ENCODE measurements around the gene OR4K5.

OR4K5 gene

GRCh38 chr14:19920021-19920657 lies at the start of gene OR4K5:
TSS of gene OR4K5 (plus strand) at chr14:19920607. CDS start at chr14:19920607, 0 bp downstream.
- Histone ChIP-seq H3K9me3 (ENCODE audit: control insufficient read depth in 1 of 2, low read length in 2 of 2) (no peaks in the 10 kb centered on the region), H3K9ac (ENCODE audit: low read depth in 1 of 2, low read length in 2 of 2) (no peak within 1 kb of the TSS), H3K27ac (ENCODE audit: low read depth, low read length) (no peak within 1 kb of the TSS), H3K36me3 (ENCODE audit: control insufficient read depth in 1 of 2, insufficient read depth in 2 of 2, low read length in 2 of 2) (no peaks in the 10 kb centered on the region), H3K27me3 (ENCODE audit: control insufficient read depth in 1 of 2, insufficient read depth in 2 of 2, low read length in 2 of 2) (no peaks in the 10 kb centered on the region), H3K4me1 (ENCODE audit: control insufficient read depth in 1 of 2, insufficient read depth in 2 of 2, low read length in 2 of 2) (no peaks in the 10 kb centered on the region), H3K4me3 (ENCODE audit: low read depth in 1 of 2, low read length in 2 of 2) (no peak within 1 kb of the TSS)

- H3K27me3 ChIP-seq (ENCODE audit: control insufficient read depth in 1 of 2, insufficient read depth in 2 of 2, low read length in 2 of 2), result no peaks in the 10 kb centered on the region
- no peak overlapping the region for H3K4me3 ChIP-seq (ENCODE audit: low read depth in 1 of 2, low read length in 2 of 2)
- H3K9ac ChIP-seq (ENCODE audit: low read depth in 1 of 2, low read length in 2 of 2), result no peak overlapping the region
- H3K36me3 ChIP-seq (ENCODE audit: control insufficient read depth in 1 of 2, insufficient read depth in 2 of 2, low read length in 2 of 2), result no peaks in the 10 kb centered on the region
- no peak overlapping the region for H3K27ac ChIP-seq (ENCODE audit: low read depth, low read length)
- no peaks in the 10 kb centered on the region for H3K4me1 ChIP-seq (ENCODE audit: control insufficient read depth in 1 of 2, insufficient read depth in 2 of 2, low read length in 2 of 2)
- H3K9me3 ChIP-seq (ENCODE audit: control insufficient read depth in 1 of 2, low read length in 2 of 2), result peaks cover 5 to 9% of the 10 kb centered on the region in 2 donors
These were observed 47.2 kb upstream of the OR4K5 start for GRCh38 chr14:19873178-19873577.

- Histone ChIP-seq H3K4me3 (ENCODE audit: low read depth in 1 of 2, low read length in 2 of 2) (no peak within 1 kb of the TSS), H3K36me3 (ENCODE audit: control insufficient read depth in 1 of 2, insufficient read depth in 2 of 2, low read length in 2 of 2) (no peaks in the 10 kb centered on the region), H3K27ac (ENCODE audit: low read depth, low read length) (no peak within 1 kb of the TSS), H3K9me3 (ENCODE audit: control insufficient read depth in 1 of 2, low read length in 2 of 2) (no peaks in the 10 kb centered on the region), H3K4me1 (ENCODE audit: control insufficient read depth in 1 of 2, insufficient read depth in 2 of 2, low read length in 2 of 2) (no peaks in the 10 kb centered on the region), H3K27me3 (ENCODE audit: control insufficient read depth in 1 of 2, insufficient read depth in 2 of 2, low read length in 2 of 2) (no peaks in the 10 kb centered on the region), H3K9ac (ENCODE audit: low read depth in 1 of 2, low read length in 2 of 2) (no peak within 1 kb of the TSS)
These were observed 45.6 kb upstream of the OR4K5 start, which contains the start of gene OR4K2 for GRCh38 chr14:19874842-19875241. TSS of gene OR4K2 (plus strand) at chr14:19875142. CDS start at chr14:19876268, 1,126 bp downstream.

- H3K36me3 ChIP-seq (ENCODE audit: control insufficient read depth in 1 of 2, insufficient read depth in 2 of 2, low read length in 2 of 2), result no peaks in the 10 kb centered on the region
- no peaks in the 10 kb centered on the region for H3K4me1 ChIP-seq (ENCODE audit: control insufficient read depth in 1 of 2, insufficient read depth in 2 of 2, low read length in 2 of 2)
- H3K27ac ChIP-seq (ENCODE audit: low read depth, low read length), result no peak overlapping the region
- H3K9ac ChIP-seq (ENCODE audit: low read depth in 1 of 2, low read length in 2 of 2), result no peak overlapping the region
- H3K9me3 ChIP-seq (ENCODE audit: control insufficient read depth in 1 of 2, low read length in 2 of 2), result no peaks in the 10 kb centered on the region
- no peak overlapping the region for H3K4me3 ChIP-seq (ENCODE audit: low read depth in 1 of 2, low read length in 2 of 2)
- H3K27me3 ChIP-seq (ENCODE audit: control insufficient read depth in 1 of 2, insufficient read depth in 2 of 2, low read length in 2 of 2), result no peaks in the 10 kb centered on the region
These were observed 42.3 kb upstream of the OR4K5 start for GRCh38 chr14:19878029-19878642.

GRCh38 chr14:19895282-19895681 lies 25.1 kb upstream of the OR4K5 start:
- H3K9me3 ChIP-seq (ENCODE audit: control insufficient read depth in 1 of 2, low read length in 2 of 2), result peaks cover 25 to 44% of the 10 kb centered on the region in 2 donors
- no peak overlapping the region for H3K27ac ChIP-seq (ENCODE audit: low read depth, low read length)
- H3K9ac ChIP-seq (ENCODE audit: low read depth in 1 of 2, low read length in 2 of 2), result no peak overlapping the region
- H3K4me1 ChIP-seq (ENCODE audit: control insufficient read depth in 1 of 2, insufficient read depth in 2 of 2, low read length in 2 of 2), result no peaks in the 10 kb centered on the region
- H3K4me3 ChIP-seq (ENCODE audit: low read depth in 1 of 2, low read length in 2 of 2), result no peak overlapping the region
- no peaks in the 10 kb centered on the region for H3K36me3 ChIP-seq (ENCODE audit: control insufficient read depth in 1 of 2, insufficient read depth in 2 of 2, low read length in 2 of 2)
- H3K27me3 ChIP-seq (ENCODE audit: control insufficient read depth in 1 of 2, insufficient read depth in 2 of 2, low read length in 2 of 2), result no peaks in the 10 kb centered on the region

GRCh38 chr14:19900999-19901398 lies 19.4 kb upstream of the OR4K5 start:
- H3K36me3 ChIP-seq (ENCODE audit: control insufficient read depth in 1 of 2, insufficient read depth in 2 of 2, low read length in 2 of 2), result no peaks in the 10 kb centered on the region
- peaks cover 6 to 22% of the 10 kb centered on the region in 2 donors for H3K9me3 ChIP-seq (ENCODE audit: control insufficient read depth in 1 of 2, low read length in 2 of 2)
- no peak overlapping the region for H3K27ac ChIP-seq (ENCODE audit: low read depth, low read length)
- no peak overlapping the region for H3K9ac ChIP-seq (ENCODE audit: low read depth in 1 of 2, low read length in 2 of 2)
- no peaks in the 10 kb centered on the region for H3K4me1 ChIP-seq (ENCODE audit: control insufficient read depth in 1 of 2, insufficient read depth in 2 of 2, low read length in 2 of 2)
- no peaks in the 10 kb centered on the region for H3K27me3 ChIP-seq (ENCODE audit: control insufficient read depth in 1 of 2, insufficient read depth in 2 of 2, low read length in 2 of 2)
- H3K4me3 ChIP-seq (ENCODE audit: low read depth in 1 of 2, low read length in 2 of 2), result no peak overlapping the region

- no peaks in the 10 kb centered on the region for H3K27me3 ChIP-seq (ENCODE audit: control insufficient read depth in 1 of 2, insufficient read depth in 2 of 2, low read length in 2 of 2)
- peaks cover 6 to 13% of the 10 kb centered on the region in 2 donors for H3K9me3 ChIP-seq (ENCODE audit: control insufficient read depth in 1 of 2, low read length in 2 of 2)
- no peak overlapping the region for H3K27ac ChIP-seq (ENCODE audit: low read depth, low read length)
- no peak overlapping the region for H3K4me3 ChIP-seq (ENCODE audit: low read depth in 1 of 2, low read length in 2 of 2)
- H3K9ac ChIP-seq (ENCODE audit: low read depth in 1 of 2, low read length in 2 of 2), result no peak overlapping the region
- H3K36me3 ChIP-seq (ENCODE audit: control insufficient read depth in 1 of 2, insufficient read depth in 2 of 2, low read length in 2 of 2), result no peaks in the 10 kb centered on the region
- H3K4me1 ChIP-seq (ENCODE audit: control insufficient read depth in 1 of 2, insufficient read depth in 2 of 2, low read length in 2 of 2), result no peaks in the 10 kb centered on the region
These were observed 18.0 kb upstream of the OR4K5 start for GRCh38 chr14:19902409-19902808.

GRCh38 chr14:19906665-19907064 lies 13.7 kb upstream of the OR4K5 start:
- Histone ChIP-seq H3K4me3 (ENCODE audit: low read depth in 1 of 2, low read length in 2 of 2) (no peak overlapping the region), H3K27me3 (ENCODE audit: control insufficient read depth in 1 of 2, insufficient read depth in 2 of 2, low read length in 2 of 2) (no peaks in the 10 kb centered on the region), H3K9ac (ENCODE audit: low read depth in 1 of 2, low read length in 2 of 2) (no peak overlapping the region), H3K9me3 (ENCODE audit: control insufficient read depth in 1 of 2, low read length in 2 of 2) (peaks cover 0 to under 1% of the 10 kb centered on the region in 2 donors), H3K36me3 (ENCODE audit: control insufficient read depth in 1 of 2, insufficient read depth in 2 of 2, low read length in 2 of 2) (no peaks in the 10 kb centered on the region), H3K27ac (ENCODE audit: low read depth, low read length) (no peak overlapping the region), H3K4me1 (ENCODE audit: control insufficient read depth in 1 of 2, insufficient read depth in 2 of 2, low read length in 2 of 2) (no peaks in the 10 kb centered on the region)

- H3K36me3 ChIP-seq (ENCODE audit: control insufficient read depth in 1 of 2, insufficient read depth in 2 of 2, low read length in 2 of 2), result no peaks in the 10 kb centered on the region
- H3K9ac ChIP-seq (ENCODE audit: low read depth in 1 of 2, low read length in 2 of 2), result no peak overlapping the region
- H3K27me3 ChIP-seq (ENCODE audit: control insufficient read depth in 1 of 2, insufficient read depth in 2 of 2, low read length in 2 of 2), result no peaks in the 10 kb centered on the region
- H3K4me3 ChIP-seq (ENCODE audit: low read depth in 1 of 2, low read length in 2 of 2), result no peak overlapping the region
- no peak overlapping the region for H3K27ac ChIP-seq (ENCODE audit: low read depth, low read length)
- H3K4me1 ChIP-seq (ENCODE audit: control insufficient read depth in 1 of 2, insufficient read depth in 2 of 2, low read length in 2 of 2), result no peaks in the 10 kb centered on the region
- no peaks in the 10 kb centered on the region for H3K9me3 ChIP-seq (ENCODE audit: control insufficient read depth in 1 of 2, low read length in 2 of 2)
These were observed 9.3 kb upstream of the OR4K5 start for GRCh38 chr14:19911114-19911513.

GRCh38 chr14:19917243-19917642 lies 3.2 kb upstream of the OR4K5 start:
- Histone ChIP-seq H3K9ac (ENCODE audit: low read depth in 1 of 2, low read length in 2 of 2) (no peak overlapping the region), H3K36me3 (ENCODE audit: control insufficient read depth in 1 of 2, insufficient read depth in 2 of 2, low read length in 2 of 2) (no peaks in the 10 kb centered on the region), H3K4me3 (ENCODE audit: low read depth in 1 of 2, low read length in 2 of 2) (no peak overlapping the region), H3K9me3 (ENCODE audit: control insufficient read depth in 1 of 2, low read length in 2 of 2) (no peaks in the 10 kb centered on the region), H3K4me1 (ENCODE audit: control insufficient read depth in 1 of 2, insufficient read depth in 2 of 2, low read length in 2 of 2) (no peaks in the 10 kb centered on the region), H3K27ac (ENCODE audit: low read depth, low read length) (no peak overlapping the region), H3K27me3 (ENCODE audit: control insufficient read depth in 1 of 2, insufficient read depth in 2 of 2, low read length in 2 of 2) (no peaks in the 10 kb centered on the region)

Measured in duodenal mucosa (tissue), 2 donors.